PFSK-1 (cell line): ENCODE measurements around the gene MMP20.

Experiments used
- FOXP2 ChIP-seq: optimal IDR thresholded peaks from 2 replicates; pipeline ENCODE3; 2011; ENCODE audit warnings: borderline replicate concordance, control low read depth, inconsistent platforms; ENCODE audit not compliant: insufficient read depth; ENCODE audit errors: extremely low read length, extremely low read depth
- POLR2AphosphoS5 ChIP-seq: IDR thresholded peaks from 2 replicates; pipeline ENCODE4 v1.6.1; 2012; ENCODE audit warnings: low read depth, mild to moderate bottlenecking, control low read depth, low read length, moderate library complexity
- SIN3A ChIP-seq: IDR thresholded peaks from 2 replicates; pipeline ENCODE4 v1.6.1; 2012; ENCODE audit warnings: mild to moderate bottlenecking, low read length, moderate library complexity, borderline replicate concordance; ENCODE audit not compliant: insufficient read depth
- TAF1 ChIP-seq: IDR thresholded peaks from 2 replicates; pipeline ENCODE4 v1.6.1; 2012; ENCODE audit warnings: low read length, control low read depth, borderline replicate concordance; ENCODE audit not compliant: insufficient read depth
- TF ChIP-seq, protein P1 (sequence below), 2 experiments: IDR thresholded peaks; 2 replicates each; pipeline versions ENCODE4 v1.6.1 to v1.8.0; 2011 to 2012; ENCODE audit warnings: low read depth in 2 of 2, low read length in 2 of 2, control low read depth in 1 of 2, inconsistent platforms in 1 of 2, mild to moderate bottlenecking in 1 of 2, moderate library complexity in 1 of 2; ENCODE audit not compliant: insufficient read depth in 1 of 2

DNA sequence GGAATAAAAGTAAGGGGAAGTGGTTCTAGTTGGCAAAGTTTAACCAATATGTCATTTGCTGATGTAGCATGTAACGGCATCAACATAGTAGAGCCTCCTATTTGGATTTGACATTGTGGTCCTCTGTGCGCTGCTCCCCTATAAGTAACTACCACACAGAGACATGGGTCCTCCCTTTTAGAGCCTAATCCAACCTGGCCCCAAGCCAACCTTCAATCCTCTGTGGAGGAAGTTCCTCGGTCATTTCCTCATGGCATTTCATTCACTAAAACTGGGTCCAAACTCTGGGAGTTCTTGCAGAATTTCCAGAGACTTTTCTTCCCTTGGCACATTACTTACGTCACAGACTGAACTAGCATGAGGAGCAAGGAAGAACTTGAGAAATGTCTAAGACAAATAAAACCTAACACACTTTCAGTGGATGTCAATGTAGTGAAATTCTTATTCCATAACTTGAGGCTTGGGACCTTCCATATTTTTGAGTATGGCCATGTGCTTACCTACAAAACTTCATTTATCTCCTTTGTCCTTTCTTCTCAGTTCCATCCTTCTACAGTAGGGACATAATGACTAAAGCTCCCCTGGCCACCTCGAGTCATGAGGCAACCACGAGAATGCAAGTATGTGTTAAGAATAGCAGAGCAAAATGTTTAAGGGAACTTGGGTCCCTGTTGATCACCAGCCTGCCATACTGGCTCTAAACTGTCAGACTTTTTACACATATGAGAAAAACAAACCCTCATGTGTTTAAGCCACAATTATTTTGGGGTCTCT, 34.7 kb downstream of the MMP20 start:
- TF ChIP-seq, protein P1, sequence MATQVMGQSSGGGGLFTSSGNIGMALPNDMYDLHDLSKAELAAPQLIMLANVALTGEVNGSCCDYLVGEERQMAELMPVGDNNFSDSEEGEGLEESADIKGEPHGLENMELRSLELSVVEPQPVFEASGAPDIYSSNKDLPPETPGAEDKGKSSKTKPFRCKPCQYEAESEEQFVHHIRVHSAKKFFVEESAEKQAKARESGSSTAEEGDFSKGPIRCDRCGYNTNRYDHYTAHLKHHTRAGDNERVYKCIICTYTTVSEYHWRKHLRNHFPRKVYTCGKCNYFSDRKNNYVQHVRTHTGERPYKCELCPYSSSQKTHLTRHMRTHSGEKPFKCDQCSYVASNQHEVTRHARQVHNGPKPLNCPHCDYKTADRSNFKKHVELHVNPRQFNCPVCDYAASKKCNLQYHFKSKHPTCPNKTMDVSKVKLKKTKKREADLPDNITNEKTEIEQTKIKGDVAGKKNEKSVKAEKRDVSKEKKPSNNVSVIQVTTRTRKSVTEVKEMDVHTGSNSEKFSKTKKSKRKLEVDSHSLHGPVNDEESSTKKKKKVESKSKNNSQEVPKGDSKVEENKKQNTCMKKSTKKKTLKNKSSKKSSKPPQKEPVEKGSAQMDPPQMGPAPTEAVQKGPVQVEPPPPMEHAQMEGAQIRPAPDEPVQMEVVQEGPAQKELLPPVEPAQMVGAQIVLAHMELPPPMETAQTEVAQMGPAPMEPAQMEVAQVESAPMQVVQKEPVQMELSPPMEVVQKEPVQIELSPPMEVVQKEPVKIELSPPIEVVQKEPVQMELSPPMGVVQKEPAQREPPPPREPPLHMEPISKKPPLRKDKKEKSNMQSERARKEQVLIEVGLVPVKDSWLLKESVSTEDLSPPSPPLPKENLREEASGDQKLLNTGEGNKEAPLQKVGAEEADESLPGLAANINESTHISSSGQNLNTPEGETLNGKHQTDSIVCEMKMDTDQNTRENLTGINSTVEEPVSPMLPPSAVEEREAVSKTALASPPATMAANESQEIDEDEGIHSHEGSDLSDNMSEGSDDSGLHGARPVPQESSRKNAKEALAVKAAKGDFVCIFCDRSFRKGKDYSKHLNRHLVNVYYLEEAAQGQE (IDR thresholded peaks at IDR 0.05; ENCODE audit: insufficient read depth in 1 of 2, low read depth in 2 of 2, low read length in 2 of 2): no peak
- TF ChIP-seq POLR2AphosphoS5 (no peak), FOXP2 (no peak), TAF1 (no peak), SIN3A (no peak)
